ENCODE data around the gene FZD1. TPM values are rescaled to one million over a fixed set of nuclear protein-coding genes. Genes with fewer than 3 reads are reported as not detected.

FZD1 gene
- total and polyA plus RNA-seq, 2 of the 8 experiments (the other 6 are each of a cell fraction or from before 2014, with no cell fraction given): 0.62 to 0.91 TPM

DNA sequence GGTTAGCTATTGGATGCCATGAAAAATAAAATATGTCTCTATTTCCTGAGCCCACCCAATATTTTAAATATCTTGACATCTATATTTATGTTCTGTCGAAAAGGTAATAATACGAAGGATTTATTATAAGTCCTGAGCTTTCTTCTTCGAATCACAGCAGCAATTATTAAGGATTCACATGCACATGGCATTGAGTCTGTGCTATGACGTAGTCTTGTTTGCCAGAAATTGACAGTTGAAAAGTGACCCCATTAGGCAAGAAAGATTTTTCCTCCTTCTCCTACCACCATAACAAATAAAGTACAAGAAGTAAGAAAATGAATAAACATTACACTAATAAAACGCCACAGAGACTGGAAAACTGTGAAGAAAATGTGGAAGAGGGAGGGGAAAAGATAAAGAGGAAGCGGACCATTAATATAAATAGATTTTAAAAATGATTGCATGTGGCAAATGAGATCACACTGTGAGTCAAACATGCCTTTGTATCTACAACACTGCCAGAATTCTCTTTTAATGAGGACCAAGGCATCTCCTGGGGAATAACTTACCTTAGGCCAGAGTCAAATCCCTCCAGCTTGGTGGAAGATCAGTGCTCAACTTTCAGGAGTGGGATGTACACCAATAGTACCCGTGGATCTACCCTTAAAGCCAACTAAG, 21.6 kb downstream of the FZD1 start:
- peaks cover 4 to 21% (median 10%) of the 10 kb centered on the region in 4 experiments; a peak in 6 of 7 replicates for H3K27me3 ChIP-seq (replicated peaks in 1 of 4; ENCODE audit: control insufficient read depth in 3 of 4, extremely low read depth in 1 of 4, insufficient read depth in 3 of 4, low read length in 3 of 4)
- H2AFZ ChIP-seq (ENCODE audit: low read length): no peak overlapping the region
- H4K20me1 ChIP-seq (replicated peaks in 1 of 2; ENCODE audit: control insufficient read depth in 1 of 2, insufficient read depth in 2 of 2, low read length in 2 of 2): peaks cover 0 to 3% of the 10 kb centered on the region in 2 experiments
- no peak overlapping the region for H3K14ac ChIP-seq (ENCODE audit: insufficient read length)
- H3K23me2 ChIP-seq (ENCODE audit: low read depth, low read length): no peaks in the 10 kb centered on the region
- H3K4me3 ChIP-seq (ENCODE audit: extremely low read depth in 1 of 4, insufficient read depth in 2 of 4, low read depth in 3 of 4, low read length in 4 of 4): no peak overlapping the region
- H2AK5ac ChIP-seq (ENCODE audit: low read depth, low read length): no peak overlapping the region
- no peak overlapping the region for H3K56ac ChIP-seq (replicated peaks; ENCODE audit: insufficient read length, low read depth, low read length)
- H3K4me2 ChIP-seq (ENCODE audit: insufficient read depth in 1 of 2, low read depth in 2 of 2, low read length in 2 of 2): no peak overlapping the region
- H3K79me1 ChIP-seq (ENCODE audit: low read depth, low read length): no peaks in the 10 kb centered on the region
- no peak overlapping the region for H4K91ac ChIP-seq (replicated peaks; ENCODE audit: insufficient read length, low read length)
- no peak overlapping the region for H2BK5ac ChIP-seq (ENCODE audit: low read depth, low read length)
- 68% methylated on average over 7 of the region's 7 CpGs; no CpG with 5 or more reads in 1 of the 2 experiments for WGBS, 2 experiments (ENCODE audit: extremely low coverage in 1 of 2, insufficient coverage in 1 of 2, insufficient read length in 1 of 2, insufficient replicate concordance in 2 of 2, low coverage in 1 of 2, low lambda C conversion rate in 2 of 2, missing lambda C conversion rate in 1 of 2)
- no peak for DNase-seq (ENCODE audit: low read depth in 1 of 2, low spot score in 2 of 2)
- no peak overlapping the region for H3K23ac ChIP-seq (ENCODE audit: insufficient read length)
- H3K79me2 ChIP-seq (ENCODE audit: control insufficient read depth in 1 of 2, insufficient read depth in 2 of 2, low read length in 2 of 2): no peaks in the 10 kb centered on the region
- no peak overlapping the region for H2BK20ac ChIP-seq (ENCODE audit: low read length)
- H3K36me3 ChIP-seq (ENCODE audit: control insufficient read depth in 2 of 4, insufficient read depth in 4 of 4, low read length in 3 of 4): no peaks in the 10 kb centered on the region
- POLR2A ChIA-PET (ENCODE audit: partially characterized antibody): no interaction called here
- no peak for FAIRE-seq
- H3K27ac ChIP-seq (ENCODE audit: low read depth, low read length): no peak overlapping the region
- no peak overlapping the region for H4K5ac ChIP-seq (ENCODE audit: insufficient read length, low read depth, low read length)
- H2BK120ac ChIP-seq (replicated peaks; ENCODE audit: low read depth, low read length): no peak overlapping the region
- H2BK12ac ChIP-seq (ENCODE audit: low read depth, low read length): no peak overlapping the region
- CTCF ChIA-PET (ENCODE audit: partially characterized antibody): interaction anchor here (0.6 to 1.6 kb wide), 6 partner anchors 21 to 207 kb away, joined by 3 to 4 read pairs (median 3); no protein-coding TSS in a partner anchor
- no peak overlapping the region for H3K18ac ChIP-seq (ENCODE audit: extremely low read depth, low read length)
- peaks cover 0 to 5% (median 2%) of the 10 kb centered on the region in 4 experiments; a peak in 3 of 7 replicates for H3K4me1 ChIP-seq (replicated peaks in 1 of 4; ENCODE audit: control insufficient read depth in 3 of 4, insufficient read depth in 4 of 4, low read length in 3 of 4)
- no peak overlapping the region for H3K4ac ChIP-seq (replicated peaks; ENCODE audit: insufficient read length, low read depth, low read length)
- H2BK15ac ChIP-seq (ENCODE audit: low read length): no peak overlapping the region
- H3K9ac ChIP-seq (replicated peaks in 1 of 4; ENCODE audit: extremely low read depth in 1 of 4, low read depth in 3 of 4, low read length in 3 of 4): no peak overlapping the region
- no peak for TF ChIP-seq SP4 (IDR thresholded peaks at IDR 0.05; ENCODE audit: low read length)
- TF ChIP-seq CEBPB (IDR thresholded peaks at IDR 0.05; ENCODE audit: low read depth, low read length): no peak
- TF ChIP-seq BACH1 (IDR thresholded peaks at IDR 0.05; ENCODE audit: low read length): no peak
- TF ChIP-seq EZH2 (IDR thresholded peaks at IDR 0.05; ENCODE audit: low read depth, low read length, severe bottlenecking): no peak
- no peak for TF ChIP-seq TEAD4 (IDR thresholded peaks at IDR 0.05; ENCODE audit: low read depth, low read length)
- TF ChIP-seq, protein P1, sequence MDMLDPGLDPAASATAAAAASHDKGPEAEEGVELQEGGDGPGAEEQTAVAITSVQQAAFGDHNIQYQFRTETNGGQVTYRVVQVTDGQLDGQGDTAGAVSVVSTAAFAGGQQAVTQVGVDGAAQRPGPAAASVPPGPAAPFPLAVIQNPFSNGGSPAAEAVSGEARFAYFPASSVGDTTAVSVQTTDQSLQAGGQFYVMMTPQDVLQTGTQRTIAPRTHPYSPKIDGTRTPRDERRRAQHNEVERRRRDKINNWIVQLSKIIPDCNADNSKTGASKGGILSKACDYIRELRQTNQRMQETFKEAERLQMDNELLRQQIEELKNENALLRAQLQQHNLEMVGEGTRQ (IDR thresholded peaks at IDR 0.05; ENCODE audit: low read length): no peak
- no peak for TF ChIP-seq TCF12 (IDR thresholded peaks at IDR 0.05; ENCODE audit: low read depth, low read length)
- no peak for TF ChIP-seq HDAC6 (IDR thresholded peaks at IDR 0.05; ENCODE audit: low read depth, low read length)
- TF ChIP-seq SUZ12 (IDR thresholded peaks at IDR 0.05; ENCODE audit: low read length): no peak
- no peak for TF ChIP-seq TBP (IDR thresholded peaks at IDR 0.05; ENCODE audit: low read depth, low read length)
- no peaks in the 10 kb centered on the region for H3K9me3 ChIP-seq (ENCODE audit: insufficient read depth in 2 of 2, low read depth in 1 of 2, low read length in 1 of 2)
- no peak overlapping the region for H4K8ac ChIP-seq (ENCODE audit: extremely low read depth, insufficient read depth, low read length)
